HG02943 (cell line): Measurements from ENCODE around the gene MEG3.

Experiments used
- ATAC-seq: cut with Tn5 transposase; IDR thresholded peaks from one replicate; pipeline ENCODE4 v1.9.1; 2021; ENCODE audit warnings: mild to moderate bottlenecking, low read depth, moderate library complexity; ENCODE audit not compliant: unreplicated experiment

The MEG3 gene

GRCh38 chr14:100825713-100826331 is at the start of gene MEG3:
MEG3 (plus strand) TSS chr14:100826118.
- ATAC-seq, result no peak

DNA sequence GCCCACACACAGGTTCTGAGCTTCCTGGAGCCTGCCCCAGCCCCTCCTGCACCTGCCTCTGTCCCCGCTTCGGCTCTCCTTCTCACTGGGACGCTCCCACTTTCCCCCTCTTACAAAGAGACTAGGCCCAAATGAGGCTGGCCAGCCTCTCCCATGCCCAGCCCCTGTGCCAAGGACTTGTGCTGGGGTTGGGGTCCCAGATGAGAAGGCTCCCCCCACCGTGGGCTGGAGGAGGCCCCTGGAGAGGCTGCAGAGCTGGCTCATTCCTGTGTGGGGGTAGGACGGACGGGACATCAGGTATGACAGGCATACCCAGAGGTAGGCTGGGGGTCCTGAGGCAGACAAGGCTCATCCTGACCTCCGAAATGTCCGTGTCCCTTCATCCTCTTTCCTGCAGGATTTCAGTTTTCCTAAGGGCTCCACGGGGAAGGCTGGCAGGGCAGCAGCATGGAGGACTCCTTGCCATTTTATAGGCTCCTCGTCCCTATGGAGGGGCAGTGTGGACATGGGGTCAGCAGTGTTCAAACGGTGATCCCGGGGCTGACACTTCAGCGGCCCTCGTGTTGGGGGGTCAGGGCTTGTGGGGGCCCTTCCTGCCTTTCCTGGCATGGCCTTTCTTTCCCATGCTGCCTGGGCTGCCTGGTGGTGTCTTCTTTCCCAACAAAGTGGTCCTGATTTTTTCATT is 49.1 kb upstream of the MEG3 start:
- ATAC-seq, result no peak

DNA sequence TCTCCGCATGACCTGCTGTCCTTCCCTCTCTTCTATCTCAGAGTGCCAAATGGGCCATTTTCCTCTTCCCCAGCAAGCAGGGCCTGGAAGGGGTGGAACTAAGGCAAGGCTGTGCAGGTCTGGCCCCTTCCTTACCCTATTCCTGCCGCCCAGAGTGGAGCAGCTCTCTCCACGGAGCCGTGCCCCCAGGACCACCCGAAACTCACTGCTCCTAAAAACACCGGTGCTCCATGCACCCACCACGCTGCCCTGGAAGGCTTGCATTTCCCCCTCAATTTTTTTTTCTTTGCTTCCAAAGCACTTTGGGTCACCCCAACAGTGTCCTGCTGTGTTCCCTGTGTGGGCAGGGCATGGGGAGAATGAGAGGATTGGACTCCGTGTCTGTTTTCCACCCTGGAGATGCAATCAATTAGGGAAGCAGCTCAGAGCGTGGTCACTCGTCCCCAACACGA is 48.5 kb upstream of the MEG3 start:
- ATAC-seq, result no peak

- ATAC-seq, result no peak
Observed at GRCh38 chr14:100777818-100778525, 47.9 kb upstream of the MEG3 start.

DNA sequence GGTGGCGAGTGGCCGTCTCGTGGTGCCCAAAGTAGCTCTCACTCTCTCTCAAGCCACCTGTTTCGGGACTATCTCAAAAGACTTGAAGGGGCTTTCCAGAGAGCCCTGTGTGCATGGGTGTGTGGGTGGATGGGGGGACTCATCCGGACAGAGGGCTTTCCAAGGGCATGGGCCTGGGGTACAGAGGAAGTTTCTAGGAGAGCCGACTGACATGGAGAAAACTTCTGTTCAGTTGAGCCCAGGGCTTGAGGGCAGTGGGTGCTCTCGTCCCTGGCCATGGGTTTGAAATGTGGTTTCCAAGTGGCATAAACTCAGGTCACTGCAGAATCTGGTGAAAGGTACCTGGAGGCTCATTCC is 47.4 kb upstream of the MEG3 start:
- ATAC-seq, result no peak

GRCh38 chr14:100778951-100779690 is 46.8 kb upstream of the MEG3 start:
- no peak for ATAC-seq

DNA sequence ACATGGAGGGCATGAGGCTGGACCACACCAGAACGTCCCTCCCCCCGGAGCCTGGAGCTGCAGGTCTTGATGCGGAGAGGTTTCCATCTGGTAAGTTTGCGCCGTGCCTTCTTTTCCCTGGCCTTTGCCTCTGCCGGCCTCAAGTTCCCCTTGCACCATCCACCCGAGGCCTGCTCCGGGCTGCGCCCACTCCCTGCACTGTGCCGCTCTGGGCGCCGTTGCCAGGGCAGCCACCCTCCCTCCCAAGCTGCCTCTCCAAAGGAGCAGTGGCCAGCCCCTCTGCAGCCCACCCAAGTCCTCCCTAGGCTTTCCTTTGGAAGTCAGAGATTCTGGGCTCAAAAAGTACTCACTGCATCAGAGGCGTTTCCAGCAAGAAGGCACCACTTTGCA is 46.2 kb upstream of the MEG3 start:
- no peak for ATAC-seq

DNA sequence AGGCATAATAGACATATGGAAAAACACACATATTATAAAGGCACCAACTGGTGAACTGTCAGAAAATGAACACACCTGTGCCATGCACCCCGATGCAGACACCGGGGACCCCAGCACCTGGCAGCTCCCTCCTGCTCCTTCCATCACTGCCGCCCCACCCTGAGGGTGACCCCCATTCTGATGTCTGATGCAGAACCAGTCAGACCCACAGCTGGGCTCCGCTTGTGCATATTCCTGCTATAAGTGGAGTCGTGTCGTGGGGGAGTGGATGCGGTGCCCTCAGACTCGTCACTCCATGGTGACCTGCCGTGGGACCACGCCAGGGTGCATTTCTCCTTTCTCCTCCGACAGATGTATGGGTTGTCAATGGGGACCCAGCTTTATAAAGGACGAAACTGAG is 45.7 kb upstream of the MEG3 start:
- ATAC-seq, result no peak

GRCh38 chr14:100780646-100781355 is 45.1 kb upstream of the MEG3 start:
- no peak for ATAC-seq

- ATAC-seq, result no peak
Observed at GRCh38 chr14:100781952-100782351, 44.0 kb upstream of the MEG3 start.

- ATAC-seq, result no peak
Observed at GRCh38 chr14:100782516-100783320, 43.2 kb upstream of the MEG3 start.

- ATAC-seq, result no peak
Observed at GRCh38 chr14:100783630-100784370, 42.1 kb upstream of the MEG3 start.

DNA sequence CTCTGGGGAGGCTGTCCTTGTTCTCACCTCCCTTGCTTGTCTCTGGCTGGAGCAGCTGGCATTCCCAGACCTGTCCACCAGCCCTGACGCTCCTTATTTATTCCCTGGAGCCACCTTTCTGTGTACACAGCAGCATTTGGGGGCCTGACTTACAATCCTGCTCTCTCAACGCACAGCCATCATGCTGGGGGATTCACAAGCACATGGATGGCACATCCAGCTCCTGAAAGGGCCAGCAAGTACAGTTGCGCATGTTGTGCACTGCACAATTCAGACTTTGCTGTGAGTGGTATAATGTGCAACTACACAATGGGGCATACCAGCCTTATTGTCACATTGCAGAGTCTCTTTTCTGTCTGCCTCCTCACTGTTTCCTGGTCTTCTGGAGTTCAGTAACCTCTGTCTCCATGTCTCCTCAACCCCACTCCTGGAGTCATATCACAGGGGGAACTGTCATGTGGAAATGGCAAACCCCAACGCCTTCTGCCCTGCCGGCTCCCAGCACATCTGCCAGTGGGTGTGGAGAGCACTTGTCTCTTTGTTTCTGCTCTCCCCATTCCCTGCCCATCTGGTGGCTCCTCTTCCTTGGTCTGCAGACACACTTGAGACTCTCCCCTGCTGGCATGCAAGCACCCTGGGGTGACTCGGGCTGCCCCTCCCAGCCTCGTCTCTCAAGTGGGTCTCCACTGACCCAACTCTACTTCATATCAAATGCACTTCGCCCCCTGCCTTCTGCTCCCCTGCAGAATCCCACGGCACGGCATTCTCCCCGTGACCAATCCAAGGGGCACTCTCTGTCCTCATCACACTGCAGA is 41.2 kb upstream of the MEG3 start:
- ATAC-seq, result no peak

GRCh38 chr14:100785338-100785615 is 40.6 kb upstream of the MEG3 start:
- no peak for ATAC-seq

DNA sequence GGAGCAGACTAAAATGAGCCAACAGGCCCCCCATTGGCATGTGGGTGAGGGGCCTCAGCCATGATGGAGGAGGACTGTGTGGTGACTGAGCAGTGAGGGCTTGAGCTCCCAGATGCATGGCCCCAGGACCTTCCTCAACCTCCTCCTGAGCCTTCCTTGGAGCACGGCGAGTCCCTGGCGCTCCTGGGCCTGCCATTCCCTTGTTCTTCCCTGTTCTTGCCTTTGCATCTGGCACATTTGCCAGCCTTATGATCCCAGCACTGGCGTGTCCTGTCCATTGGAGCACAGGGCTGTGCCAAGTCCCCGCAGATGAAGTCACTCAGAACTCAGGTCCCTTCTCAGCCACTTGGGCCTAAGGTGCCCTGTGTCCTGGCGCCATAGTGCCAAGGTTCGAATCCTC is 40.3 kb upstream of the MEG3 start:
- no peak for ATAC-seq

GRCh38 chr14:100786131-100786530 is 39.8 kb upstream of the MEG3 start:
- no peak for ATAC-seq

GRCh38 chr14:100786576-100787219 is 39.2 kb upstream of the MEG3 start:
- ATAC-seq, result no peak

DNA sequence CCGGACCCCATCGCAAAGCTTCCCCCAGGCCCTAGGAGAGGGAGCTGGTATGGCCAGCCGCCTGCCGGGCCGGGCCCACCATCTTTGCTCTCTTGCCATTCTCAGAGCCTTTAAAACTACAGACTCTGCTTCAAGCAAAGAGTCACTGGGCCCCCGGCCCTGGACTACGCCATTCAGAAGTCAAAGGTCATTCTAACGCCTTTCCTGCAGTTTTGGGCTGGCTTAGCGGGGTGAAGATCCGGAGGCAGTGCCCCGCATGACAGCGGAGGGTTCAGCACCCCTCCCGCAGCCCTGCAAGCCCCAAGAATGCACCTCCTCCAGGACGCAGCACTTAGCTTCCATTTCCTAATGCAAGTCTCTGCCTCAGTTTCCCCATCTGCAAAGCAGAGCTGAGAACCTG is 38.3 kb upstream of the MEG3 start:
- no peak for ATAC-seq
